ENCODE results near the gene LGALS12.

- TF ChIP-seq CTCF (IDR thresholded peaks at IDR 0.05) (no peak), POLR2AphosphoS5 (IDR thresholded peaks at IDR 0.05) (no peak)
Observed at GRCh38 chr11:63508009-63508408, 2.1 kb downstream of the LGALS12 start.
